Naive thymus-derived CD4-positive, alpha-beta T cell (primary cell): Measurements from ENCODE around the gene STARD3. TPM values are rescaled to one million over a fixed set of nuclear protein-coding genes. Genes with fewer than 3 reads are reported as not detected.
"Not testable (repeated sequence)": the region's sequence is repeated elsewhere in the genome, so short reads cannot be mapped to it uniquely, and the experiment has no call there.

Experiments
- ATAC-seq: fragments of 150-1000 bp; cut with Tn5 transposase; 2 replicates; pipeline ENCODE4 v1.10.0; 2021; ENCODE audit warnings: mild to moderate bottlenecking, moderate library complexity
- CTCF ChIA-PET: fragments of 350-600 bp; sonication (Branson Sonifier 250); formaldehyde crosslinking; loops from one replicate; lab custom pipeline; 2021; ENCODE audit warnings: antibody characterized with exemption; lab: Charles Lee
- POLR2A ChIA-PET: fragments of 350-600 bp; sonication (Branson Sonifier 250); formaldehyde crosslinking; loops from one replicate; lab custom pipeline; 2021; ENCODE audit warnings: antibody characterized with exemption, inconsistent platforms; lab: Charles Lee
- DNase-seq, 9 donors: peaks; one replicate each; pipeline versions ENCODE4 v3.0.0 to v3.0.0-alpha.2; 2020 to 2022; ENCODE audit warnings: mixed read lengths in 1 of 9
- H3K27ac ChIP-seq: one replicate; pipeline ENCODE4 v1.7.0; 2013; ENCODE audit warnings: mild to moderate bottlenecking, low read depth, low read length, moderate library complexity
- H3K27me3 ChIP-seq, 2 donors: one replicate each; pipeline ENCODE4 v1.7.0; 2013; ENCODE audit warnings: low read length in 2 of 2, mild to moderate bottlenecking in 2 of 2, moderate library complexity in 2 of 2; ENCODE audit not compliant: control insufficient read depth in 2 of 2, insufficient read depth in 2 of 2
- H3K36me3 ChIP-seq, 3 experiments: 1 replicate in 2 of 3; 2 replicates in 1 of 3; pipeline ENCODE4 v1.7.0; 2013; ENCODE audit warnings: low read length in 3 of 3, mild to moderate bottlenecking in 3 of 3, moderate library complexity in 1 of 3; ENCODE audit not compliant: insufficient read depth in 3 of 3, control insufficient read depth in 2 of 3
- H3K4me1 ChIP-seq, 2 donors: one replicate each; pipeline ENCODE4 v1.7.0; 2013; ENCODE audit warnings: low read length in 2 of 2, mild to moderate bottlenecking in 2 of 2, moderate library complexity in 1 of 2; ENCODE audit not compliant: control insufficient read depth in 2 of 2, insufficient read depth in 2 of 2
- H3K4me3 ChIP-seq: 2 replicates; pipeline ENCODE4 v1.7.0; 2013; ENCODE audit warnings: mild to moderate bottlenecking, low read length
- H3K9me3 ChIP-seq, 3 experiments: 1 replicate in 2 of 3; 2 replicates in 1 of 3; pipeline ENCODE4 v1.7.0; 2013; ENCODE audit warnings: low read length in 3 of 3; ENCODE audit not compliant: control insufficient read depth in 2 of 3
- H3K27ac Mint-ChIP-seq, 9 donors: one replicate each; pipeline ENCODE4 v1.8.0; 2020 to 2022; ENCODE audit warnings: mixed read lengths in 9 of 9, mild to moderate bottlenecking in 8 of 9, moderate library complexity in 5 of 9, inconsistent platforms in 2 of 9
- H3K27me3 Mint-ChIP-seq, 5 donors: one replicate each; pipeline ENCODE4 v1.8.0; 2021 to 2022; ENCODE audit warnings: mixed read lengths in 5 of 5, mild to moderate bottlenecking in 1 of 5
- H3K36me3 Mint-ChIP-seq, 5 donors: one replicate each; pipeline ENCODE4 v1.8.0; 2020 to 2022; ENCODE audit warnings: mixed read lengths in 5 of 5, mild to moderate bottlenecking in 3 of 5, inconsistent platforms in 1 of 5
- H3K4me1 Mint-ChIP-seq, 7 donors: one replicate each; pipeline ENCODE4 v1.8.0; 2020 to 2022; ENCODE audit warnings: mixed read lengths in 7 of 7, mild to moderate bottlenecking in 3 of 7, inconsistent platforms in 1 of 7
- H3K4me3 Mint-ChIP-seq, 10 donors: one replicate each; pipeline ENCODE4 v1.8.0; 2020 to 2022; ENCODE audit warnings: mild to moderate bottlenecking in 10 of 10, mixed read lengths in 10 of 10, moderate library complexity in 6 of 10, inconsistent platforms in 2 of 10
- H3K9me3 Mint-ChIP-seq, 11 donors: one replicate each; pipeline ENCODE4 v1.8.0; 2020 to 2022; ENCODE audit warnings: mixed read lengths in 11 of 11, mild to moderate bottlenecking in 4 of 11, inconsistent platforms in 1 of 11, moderate library complexity in 1 of 11
- intact Hi-C, 2 donors: fragments of 100-400 bp; cut with micrococcal nuclease; formaldehyde crosslinking; loops; one replicate each; pipeline ENCODE4 v1.15.1; 2023
- polyA plus RNA-seq, 2 donors: library from polyadenylated mRNA; unstranded; fragments of 300-500 nt; fragmentation: Illumina TruSeq; gene quantifications; one replicate each; pipeline ENCODE4 v1.2.3, GENCODE V29; 2021
- total RNA-seq, 6 experiments: library from RNA in 5 of 6; stranded (reverse) in 5 of 6; gene quantifications; 1 replicate in 5 of 6; 2 replicates in 1 of 6; pipeline ENCODE4 v1.2.3 and lab custom pipeline; 2021 to 2026

STARD3 gene
- total and polyA plus RNA-seq, 7 experiments from 2014 or later, result 46.7 to 143 (median 88.4) TPM

- H3K27me3 ChIP-seq, H3K27ac Mint-ChIP-seq, H3K4me3 Mint-ChIP-seq, H3K9me3 ChIP-seq, H3K36me3 Mint-ChIP-seq, H3K27ac ChIP-seq, DNase-seq, H3K36me3 ChIP-seq, ATAC-seq, H3K4me3 ChIP-seq, H3K9me3 Mint-ChIP-seq, H3K27me3 Mint-ChIP-seq, intact Hi-C loops: not testable (repeated sequence)
- peaks cover 7 to 16% of the 10 kb centered on the region in 2 donors for H3K4me1 ChIP-seq
- H3K4me1 Mint-ChIP-seq, result peaks cover 11 to 33% (median 20%) of the 10 kb centered on the region in 7 donors
- ChIA-PET CTCF (interaction anchor here (0.6 to 0.7 kb wide), 2 partner anchors 57 to 204 kb away, joined by 3 read pairs; no protein-coding TSS in a partner anchor), POLR2A (interaction anchor here (1.1 kb wide), 1 partner anchor 14 kb away, joined by 3 read pairs; no protein-coding TSS in a partner anchor)
These were observed 74.1 kb downstream of the STARD3 start for GRCh38 chr17:39711071-39711470.

GRCh38 chr17:39711851-39712250 lies 74.9 kb downstream of the STARD3 start:
- Histone ChIP-seq H3K27ac (no peak overlapping the region), H3K9me3 (no peaks in the 10 kb centered on the region), H3K4me3 (no peak overlapping the region), H3K27me3 (no peaks in the 10 kb centered on the region), H3K4me1 (peaks cover 6 to 9% of the 10 kb centered on the region in 2 donors), H3K36me3 (no peaks in the 10 kb centered on the region)
- intact Hi-C loops, result no loop called here
- H3K27ac Mint-ChIP-seq, result no peak overlapping the region
- DNase-seq (no peak), ATAC-seq (no peak)
- no peaks in the 10 kb centered on the region for H3K27me3 Mint-ChIP-seq
- CTCF ChIA-PET, result interaction anchor here (0.7 kb wide), 1 partner anchor 160 kb away, joined by 3 read pairs; no protein-coding TSS in a partner anchor
- POLR2A ChIA-PET, result no interaction called here
- peaks cover 0 to 2% (median 0%) of the 10 kb centered on the region in 11 donors for H3K9me3 Mint-ChIP-seq
- H3K4me3 Mint-ChIP-seq, result no peak overlapping the region
- H3K4me1 Mint-ChIP-seq, result peaks cover 8 to 25% (median 17%) of the 10 kb centered on the region in 7 donors
- peaks cover 0 to 4% (median 0%) of the 10 kb centered on the region in 5 donors for H3K36me3 Mint-ChIP-seq

Other genes starting within 250 kb of the STARD3 start
- 10 to 100 TPM; 17.6 to 35.0 (median 26.1) TPM for gene FBXL20, start 235.5 kb upstream of the STARD3 start, total RNA-seq
- gene FBXL20, start 235.5 kb upstream of the STARD3 start, polyA plus RNA-seq, result 1 to 10 TPM; 3.8 to 4.5 TPM
- 10 to 100 TPM; 37.3 to 61.5 (median 56.0) TPM for gene MED1, start 185.9 kb upstream of the STARD3 start, total RNA-seq
- gene MED1, start 185.9 kb upstream of the STARD3 start, polyA plus RNA-seq, result 10 to 100 TPM; 20.6 to 27.6 TPM
- gene CDK12, start 175.7 kb upstream of the STARD3 start, total RNA-seq, result 100 to 1,000 TPM in 4 of 5 experiments, 10 to 100 TPM in 1; 94.9 to 118 (median 112) TPM
- gene CDK12, start 175.7 kb upstream of the STARD3 start, polyA plus RNA-seq, result 1 to 10 TPM; 3.6 to 6.2 TPM
- gene NEUROD2, start 29.2 kb upstream of the STARD3 start, total RNA-seq, result not detected
- not detected for gene NEUROD2, start 29.2 kb upstream of the STARD3 start, polyA plus RNA-seq
- gene PPP1R1B, start 10.2 kb upstream of the STARD3 start, total RNA-seq, result not detected
- not detected for gene PPP1R1B, start 10.2 kb upstream of the STARD3 start, polyA plus RNA-seq
- 10 to 100 TPM in 1 of 5 experiments, 1 to 10 TPM in 4; 1.7 to 10.5 (median 4.6) TPM for gene TCAP, start 28.2 kb downstream of the STARD3 start, total RNA-seq
- under 1 TPM in 1 of 2 donors, not detected in 1; 0.12 TPM for gene TCAP, start 28.2 kb downstream of the STARD3 start, polyA plus RNA-seq
- gene PNMT, start 31.3 kb downstream of the STARD3 start, total RNA-seq, result under 1 TPM in 4 of 5 experiments, not detected in 1; 0.42 to 0.89 (median 0.50) TPM
- under 1 TPM; 0.36 to 0.48 TPM for gene PNMT, start 31.3 kb downstream of the STARD3 start, polyA plus RNA-seq
- 10 to 100 TPM; 26.3 to 39.9 (median 35.1) TPM for gene PGAP3, start 50.9 kb downstream of the STARD3 start, total RNA-seq
- 10 to 100 TPM; 13.3 to 20.7 TPM for gene PGAP3, start 50.9 kb downstream of the STARD3 start, polyA plus RNA-seq
- gene ERBB2, start 62.9 kb downstream of the STARD3 start, total RNA-seq, result 10 to 100 TPM in 1 of 5 experiments, 1 to 10 TPM in 4; 3.6 to 10.5 (median 6.6) TPM
- gene ERBB2, start 62.9 kb downstream of the STARD3 start, polyA plus RNA-seq, result 1 to 10 TPM in 1 of 2 donors, under 1 TPM in 1; 0.39 to 2.4 TPM
- gene MIEN1, start 93.4 kb downstream of the STARD3 start, total RNA-seq, result 10 to 100 TPM; 28.7 to 40.1 (median 32.3) TPM
- gene MIEN1, start 93.4 kb downstream of the STARD3 start, polyA plus RNA-seq, result 10 to 100 TPM; 73.5 to 74.3 TPM
- gene GRB7, start 100.8 kb downstream of the STARD3 start, total RNA-seq, result under 1 TPM in 1 of 5 experiments, not detected in 4; 0.99 TPM
- gene GRB7, start 100.8 kb downstream of the STARD3 start, polyA plus RNA-seq, result not detected
- 10 to 100 TPM; 26.1 to 77.8 (median 61.1) TPM for gene IKZF3, start 227.2 kb downstream of the STARD3 start, total RNA-seq
- gene IKZF3, start 227.2 kb downstream of the STARD3 start, polyA plus RNA-seq, result 10 to 100 TPM in 1 of 2 donors, 1 to 10 TPM in 1; 9.7 to 31.4 TPM
- gene ZPBP2, start 231.1 kb downstream of the STARD3 start, total RNA-seq, result under 1 TPM in 3 of 5 experiments, not detected in 2; 0.17 to 0.84 (median 0.51) TPM
- gene ZPBP2, start 231.1 kb downstream of the STARD3 start, polyA plus RNA-seq, result under 1 TPM in 1 of 2 donors, not detected in 1; 0.11 TPM